Measurements from ENCODE around the gene TMEM243. TPM values are rescaled to one million over a fixed set of nuclear protein-coding genes. Genes with fewer than 3 reads are reported as not detected.

TMEM243 gene
- polyA plus RNA-seq, 1 donor from 2014 or later: 3.7 TPM

DNA sequence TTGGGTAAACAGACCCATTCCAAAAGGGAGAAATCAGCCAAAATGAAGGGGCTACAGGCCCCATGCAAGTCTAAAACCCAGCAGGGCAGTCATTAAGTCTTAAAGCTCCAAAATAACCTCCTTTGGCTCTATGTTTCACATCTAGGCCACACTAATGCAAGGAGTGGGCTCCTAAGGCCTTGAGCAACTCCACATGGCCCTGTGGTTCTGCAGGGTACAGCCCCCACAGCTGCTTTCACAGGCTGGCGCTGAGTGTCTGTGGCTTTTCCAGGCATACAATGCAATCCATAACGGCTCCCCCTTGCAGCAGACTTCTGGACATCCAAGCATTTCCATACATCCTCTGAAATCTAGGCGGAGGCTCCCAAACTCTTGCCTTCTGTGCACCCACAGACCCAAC, 9.0 kb downstream of the TMEM243 start:
- H4K20me1 ChIP-seq (ENCODE audit: insufficient read depth): no peaks in the 10 kb centered on the region
- no peak for TF ChIP-seq TAF1 (IDR thresholded peaks at IDR 0.05; ENCODE audit: low read depth)
- TF ChIP-seq, protein P1, sequence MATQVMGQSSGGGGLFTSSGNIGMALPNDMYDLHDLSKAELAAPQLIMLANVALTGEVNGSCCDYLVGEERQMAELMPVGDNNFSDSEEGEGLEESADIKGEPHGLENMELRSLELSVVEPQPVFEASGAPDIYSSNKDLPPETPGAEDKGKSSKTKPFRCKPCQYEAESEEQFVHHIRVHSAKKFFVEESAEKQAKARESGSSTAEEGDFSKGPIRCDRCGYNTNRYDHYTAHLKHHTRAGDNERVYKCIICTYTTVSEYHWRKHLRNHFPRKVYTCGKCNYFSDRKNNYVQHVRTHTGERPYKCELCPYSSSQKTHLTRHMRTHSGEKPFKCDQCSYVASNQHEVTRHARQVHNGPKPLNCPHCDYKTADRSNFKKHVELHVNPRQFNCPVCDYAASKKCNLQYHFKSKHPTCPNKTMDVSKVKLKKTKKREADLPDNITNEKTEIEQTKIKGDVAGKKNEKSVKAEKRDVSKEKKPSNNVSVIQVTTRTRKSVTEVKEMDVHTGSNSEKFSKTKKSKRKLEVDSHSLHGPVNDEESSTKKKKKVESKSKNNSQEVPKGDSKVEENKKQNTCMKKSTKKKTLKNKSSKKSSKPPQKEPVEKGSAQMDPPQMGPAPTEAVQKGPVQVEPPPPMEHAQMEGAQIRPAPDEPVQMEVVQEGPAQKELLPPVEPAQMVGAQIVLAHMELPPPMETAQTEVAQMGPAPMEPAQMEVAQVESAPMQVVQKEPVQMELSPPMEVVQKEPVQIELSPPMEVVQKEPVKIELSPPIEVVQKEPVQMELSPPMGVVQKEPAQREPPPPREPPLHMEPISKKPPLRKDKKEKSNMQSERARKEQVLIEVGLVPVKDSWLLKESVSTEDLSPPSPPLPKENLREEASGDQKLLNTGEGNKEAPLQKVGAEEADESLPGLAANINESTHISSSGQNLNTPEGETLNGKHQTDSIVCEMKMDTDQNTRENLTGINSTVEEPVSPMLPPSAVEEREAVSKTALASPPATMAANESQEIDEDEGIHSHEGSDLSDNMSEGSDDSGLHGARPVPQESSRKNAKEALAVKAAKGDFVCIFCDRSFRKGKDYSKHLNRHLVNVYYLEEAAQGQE (IDR thresholded peaks at IDR 0.05; ENCODE audit: borderline replicate concordance): no peak
- TF ChIP-seq EZH2 (IDR thresholded peaks at IDR 0.05; ENCODE audit: borderline replicate concordance, insufficient read depth, low read length, poor library complexity, severe bottlenecking): no peak
- TF ChIP-seq EP300 (conservative IDR thresholded peaks at IDR 0.05; ENCODE audit: poor library complexity, severe bottlenecking): no peak
- TF ChIP-seq, protein P2, sequence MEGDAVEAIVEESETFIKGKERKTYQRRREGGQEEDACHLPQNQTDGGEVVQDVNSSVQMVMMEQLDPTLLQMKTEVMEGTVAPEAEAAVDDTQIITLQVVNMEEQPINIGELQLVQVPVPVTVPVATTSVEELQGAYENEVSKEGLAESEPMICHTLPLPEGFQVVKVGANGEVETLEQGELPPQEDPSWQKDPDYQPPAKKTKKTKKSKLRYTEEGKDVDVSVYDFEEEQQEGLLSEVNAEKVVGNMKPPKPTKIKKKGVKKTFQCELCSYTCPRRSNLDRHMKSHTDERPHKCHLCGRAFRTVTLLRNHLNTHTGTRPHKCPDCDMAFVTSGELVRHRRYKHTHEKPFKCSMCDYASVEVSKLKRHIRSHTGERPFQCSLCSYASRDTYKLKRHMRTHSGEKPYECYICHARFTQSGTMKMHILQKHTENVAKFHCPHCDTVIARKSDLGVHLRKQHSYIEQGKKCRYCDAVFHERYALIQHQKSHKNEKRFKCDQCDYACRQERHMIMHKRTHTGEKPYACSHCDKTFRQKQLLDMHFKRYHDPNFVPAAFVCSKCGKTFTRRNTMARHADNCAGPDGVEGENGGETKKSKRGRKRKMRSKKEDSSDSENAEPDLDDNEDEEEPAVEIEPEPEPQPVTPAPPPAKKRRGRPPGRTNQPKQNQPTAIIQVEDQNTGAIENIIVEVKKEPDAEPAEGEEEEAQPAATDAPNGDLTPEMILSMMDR (IDR thresholded peaks at IDR 0.05; ENCODE audit: poor library complexity, severe bottlenecking): no peak
- no peak for TF ChIP-seq POLR2AphosphoS5 (IDR thresholded peaks at IDR 0.05)
- TF ChIP-seq RAD21 (conservative IDR thresholded peaks at IDR 0.05): no peak
- no peak for TF ChIP-seq SMC3 (conservative IDR thresholded peaks at IDR 0.05; ENCODE audit: poor library complexity)
- no peak for TF ChIP-seq MXI1 (conservative IDR thresholded peaks at IDR 0.05; ENCODE audit: poor library complexity, severe bottlenecking)

DNA sequence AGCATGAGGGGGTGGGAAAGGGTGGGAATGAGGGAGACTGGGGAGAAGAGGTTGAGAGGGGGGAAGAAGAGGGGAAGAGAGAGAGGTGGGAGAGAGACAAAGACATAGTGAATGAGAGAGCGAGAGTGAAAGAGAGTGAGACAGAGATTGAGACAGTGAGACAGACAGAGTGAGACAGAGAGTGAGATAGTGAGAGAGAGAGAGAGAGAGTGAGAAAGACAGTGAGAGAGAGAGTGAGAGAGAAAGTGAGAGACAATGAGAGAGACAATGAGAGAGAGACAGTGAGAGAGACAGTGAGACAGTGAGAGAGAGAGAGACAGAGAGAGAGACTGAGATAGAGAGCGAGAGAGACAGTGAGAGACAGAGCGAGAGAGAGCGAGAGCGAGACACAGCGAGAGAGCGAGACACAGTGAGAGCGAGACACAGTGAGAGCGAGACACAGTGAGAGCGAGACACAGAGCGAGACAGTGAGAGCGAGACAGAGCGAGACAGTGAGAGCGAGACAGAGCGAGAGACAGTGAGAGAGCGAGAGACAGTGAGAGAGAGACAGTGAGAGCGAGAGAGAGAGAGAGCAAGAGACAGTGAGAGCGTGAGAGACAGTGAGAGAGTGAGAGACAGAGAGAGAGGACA, 10.1 kb downstream of the TMEM243 start:
- no peak overlapping the region for H3K9ac ChIP-seq (ENCODE audit: low read length)
- peaks cover 2% of the 10 kb centered on the region for H3K9me3 ChIP-seq (ENCODE audit: low read length)
- no peaks in the 10 kb centered on the region for H4K20me1 ChIP-seq (ENCODE audit: insufficient read depth)
- no peak overlapping the region for H3K27ac ChIP-seq (ENCODE audit: low read length)
- no peak overlapping the region for H3K4me2 ChIP-seq (ENCODE audit: low read length)
- TF ChIP-seq RAD21 (conservative IDR thresholded peaks at IDR 0.05): no peak
- H3F3A ChIP-seq (ENCODE audit: insufficient read depth, low read length, poor library complexity, severe bottlenecking): no peaks in the 10 kb centered on the region
- no peak overlapping the region for H2AFZ ChIP-seq (ENCODE audit: low read depth, low read length)
- no peaks in the 10 kb centered on the region for H3K9me2 ChIP-seq (ENCODE audit: insufficient read depth, low read length)
- no peaks in the 10 kb centered on the region for H3K27me3 ChIP-seq (ENCODE audit: insufficient read depth, low read depth, low read length)
- H3K4me3 ChIP-seq (ENCODE audit: low read length): no peak overlapping the region
- H3K36me3 ChIP-seq (ENCODE audit: insufficient read depth, low read length): no peaks in the 10 kb centered on the region
- H3K79me2 ChIP-seq (replicated peaks; ENCODE audit: insufficient read depth, low read length): no peaks in the 10 kb centered on the region

More for the DNA sequence above, 9.0 kb downstream of the TMEM243 start:
- H3K9me3 ChIP-seq (ENCODE audit: low read length): no peaks in the 10 kb centered on the region
- H3F3A ChIP-seq (ENCODE audit: insufficient read depth, low read length, poor library complexity, severe bottlenecking): no peaks in the 10 kb centered on the region
- no peak overlapping the region for H3K4me3 ChIP-seq (ENCODE audit: low read length)
- no peaks in the 10 kb centered on the region for H3K9me2 ChIP-seq (ENCODE audit: insufficient read depth, low read length)
- no peak overlapping the region for H2AFZ ChIP-seq (ENCODE audit: low read depth, low read length)
- no peaks in the 10 kb centered on the region for H3K79me2 ChIP-seq (replicated peaks; ENCODE audit: insufficient read depth, low read length)
- no peaks in the 10 kb centered on the region for H3K36me3 ChIP-seq (ENCODE audit: insufficient read depth, low read length)
- H3K9ac ChIP-seq (ENCODE audit: low read length): no peak overlapping the region
- H3K4me2 ChIP-seq (ENCODE audit: low read length): no peak overlapping the region
- no peaks in the 10 kb centered on the region for H3K27me3 ChIP-seq (ENCODE audit: insufficient read depth, low read depth, low read length)
- no peak overlapping the region for H3K27ac ChIP-seq (ENCODE audit: low read length)
